Uterus (tissue), 4 donors: ENCODE measurements around the gene LGALS3. TPM values are rescaled to one million over a fixed set of nuclear protein-coding genes. Genes with fewer than 3 reads are reported as not detected.

Experiments
- DNase-seq, 2 donors: peaks; one replicate each; pipeline ENCODE4 v3.0.0-alpha.2; 2019 to 2020
- H3K27ac ChIP-seq, 2 donors: fragments of 200-600 bp; sonication (generic); 1 replicate in 1 of 2; 2 replicates in 1 of 2; pipeline ENCODE4 v1.5.1; 2016 to 2018
- H3K27me3 ChIP-seq, 2 donors: fragments of 200-600 bp; sonication (generic); one replicate each; pipeline ENCODE4 v1.5.1; 2018 to 2019; ENCODE audit warnings: control low read depth in 1 of 2
- H3K36me3 ChIP-seq, 2 donors: fragments of 200-600 bp; sonication (generic); one replicate each; pipeline ENCODE4 v1.5.1; 2019; ENCODE audit warnings: control low read depth in 1 of 2
- H3K4me1 ChIP-seq, 2 donors: fragments of 200-600 bp; sonication (generic); one replicate each; pipeline ENCODE4 v1.5.1; 2018 to 2019; ENCODE audit warnings: control low read depth in 1 of 2
- H3K4me3 ChIP-seq, 2 donors: fragments of 200-600 bp; sonication (generic); 1 replicate in 1 of 2; 2 replicates in 1 of 2; pipeline ENCODE4 v1.5.1; 2018 to 2019; ENCODE audit warnings: mild to moderate bottlenecking in 1 of 2
- H3K9me3 ChIP-seq, 2 donors: fragments of 200-600 bp; sonication (generic); one replicate each; pipeline ENCODE4 v1.5.1; 2019; ENCODE audit warnings: control low read depth in 1 of 2
- POLR2A ChIP-seq, 2 donors: fragments of 450-650 bp; IDR thresholded peaks; one replicate each; pipeline ENCODE4 v1.6.1; 2016; ENCODE audit warnings: antibody characterized with exemption in 2 of 2, mild to moderate bottlenecking in 1 of 2, moderate library complexity in 1 of 2
- intact Hi-C: fragments of 100-400 bp; cut with DNase I; formaldehyde crosslinking; loops from one replicate; pipeline ENCODE4 v1.15.1; 2023; ENCODE audit warnings: low total_unique reads
- total RNA-seq, 4 donors: library from RNA; depleted of rRNA in 3 of 4; stranded (reverse); fragments of >200 nt in 3 of 4; gene quantifications; one replicate each; pipeline versions ENCODE4 v1.1.0 to v1.2.4, GENCODE V29; 2014 to 2023
- TF ChIP-seq, protein P1 (sequence below), 4 experiments: fragments of 200-600 bp in 2 of 4; fragments of 450-650 bp in 2 of 4; sonication (generic) in 2 of 4; IDR thresholded peaks; one replicate each; pipeline ENCODE4 v1.5.1; 2016 to 2019; ENCODE audit warnings: antibody characterized with exemption in 4 of 4, mild to moderate bottlenecking in 2 of 4, moderate library complexity in 1 of 4
- donor health status: DM: yes; HTN: yes; CAD: no.

Gene LGALS3
- total RNA-seq, 4 donors from 2014 or later: 71.9 to 486 (median 216) TPM

DNA sequence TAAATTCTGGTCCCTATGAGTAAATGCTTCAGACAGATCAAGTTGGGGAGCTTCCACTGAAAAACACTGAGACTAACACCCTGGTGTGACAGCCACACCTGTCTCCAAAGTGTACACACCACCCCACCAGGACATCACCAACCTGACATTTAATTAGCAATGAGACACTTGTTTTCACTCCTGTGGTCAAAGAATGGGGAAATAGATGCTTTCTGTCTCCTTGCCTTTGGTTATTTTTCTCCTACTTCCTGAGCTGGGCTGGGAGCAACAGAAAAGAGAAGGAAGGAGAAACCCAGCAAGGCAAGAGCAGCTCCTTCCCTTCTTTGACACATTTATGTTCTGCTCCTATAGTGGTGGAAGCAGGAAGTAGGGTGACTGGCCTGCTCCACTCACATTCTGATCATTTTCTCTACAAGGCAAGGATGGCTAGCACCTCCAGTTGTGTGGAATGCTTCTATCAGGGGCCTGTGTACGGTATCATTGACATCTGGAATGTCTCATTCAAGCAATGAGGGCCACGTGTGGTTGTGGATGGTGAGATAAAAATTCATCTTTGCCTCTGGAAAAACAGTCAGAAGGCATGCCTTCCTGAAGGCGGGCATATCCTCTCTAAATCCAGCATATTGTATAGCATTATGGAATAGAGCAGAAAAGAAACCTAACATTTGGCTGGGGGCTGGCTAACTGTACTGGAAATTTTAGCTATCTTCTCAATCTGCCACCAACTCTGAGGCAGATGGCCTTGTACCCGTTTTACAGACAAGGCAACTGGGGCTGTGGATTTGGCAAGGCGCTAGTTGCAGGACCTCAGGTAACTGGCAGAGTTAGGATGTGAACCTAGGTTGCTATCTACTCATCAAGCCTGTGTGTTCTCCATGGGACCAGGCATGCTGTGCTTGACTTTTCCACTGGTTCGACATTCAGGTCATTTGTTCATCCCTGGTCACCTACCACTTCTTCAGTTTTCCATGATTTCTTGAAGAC lies 24.8 kb upstream of the LGALS3 start:
- H3K27ac ChIP-seq: peak overlapping the region; percentile 96 to 98
- TF ChIP-seq POLR2A (IDR thresholded peaks at IDR 0.05): no peak
- TF ChIP-seq, protein P1, sequence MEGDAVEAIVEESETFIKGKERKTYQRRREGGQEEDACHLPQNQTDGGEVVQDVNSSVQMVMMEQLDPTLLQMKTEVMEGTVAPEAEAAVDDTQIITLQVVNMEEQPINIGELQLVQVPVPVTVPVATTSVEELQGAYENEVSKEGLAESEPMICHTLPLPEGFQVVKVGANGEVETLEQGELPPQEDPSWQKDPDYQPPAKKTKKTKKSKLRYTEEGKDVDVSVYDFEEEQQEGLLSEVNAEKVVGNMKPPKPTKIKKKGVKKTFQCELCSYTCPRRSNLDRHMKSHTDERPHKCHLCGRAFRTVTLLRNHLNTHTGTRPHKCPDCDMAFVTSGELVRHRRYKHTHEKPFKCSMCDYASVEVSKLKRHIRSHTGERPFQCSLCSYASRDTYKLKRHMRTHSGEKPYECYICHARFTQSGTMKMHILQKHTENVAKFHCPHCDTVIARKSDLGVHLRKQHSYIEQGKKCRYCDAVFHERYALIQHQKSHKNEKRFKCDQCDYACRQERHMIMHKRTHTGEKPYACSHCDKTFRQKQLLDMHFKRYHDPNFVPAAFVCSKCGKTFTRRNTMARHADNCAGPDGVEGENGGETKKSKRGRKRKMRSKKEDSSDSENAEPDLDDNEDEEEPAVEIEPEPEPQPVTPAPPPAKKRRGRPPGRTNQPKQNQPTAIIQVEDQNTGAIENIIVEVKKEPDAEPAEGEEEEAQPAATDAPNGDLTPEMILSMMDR (IDR thresholded peaks at IDR 0.05): no peak
- H3K4me3 ChIP-seq: no peak overlapping the region
- H3K27me3 ChIP-seq: no peaks in the 10 kb centered on the region
- no peaks in the 10 kb centered on the region for H3K36me3 ChIP-seq
- intact Hi-C loops: no loop called here
- H3K4me1 ChIP-seq: peaks cover 22 to 31% of the 10 kb centered on the region in 2 donors
- no peak for DNase-seq
- H3K9me3 ChIP-seq: no peaks in the 10 kb centered on the region

DNA sequence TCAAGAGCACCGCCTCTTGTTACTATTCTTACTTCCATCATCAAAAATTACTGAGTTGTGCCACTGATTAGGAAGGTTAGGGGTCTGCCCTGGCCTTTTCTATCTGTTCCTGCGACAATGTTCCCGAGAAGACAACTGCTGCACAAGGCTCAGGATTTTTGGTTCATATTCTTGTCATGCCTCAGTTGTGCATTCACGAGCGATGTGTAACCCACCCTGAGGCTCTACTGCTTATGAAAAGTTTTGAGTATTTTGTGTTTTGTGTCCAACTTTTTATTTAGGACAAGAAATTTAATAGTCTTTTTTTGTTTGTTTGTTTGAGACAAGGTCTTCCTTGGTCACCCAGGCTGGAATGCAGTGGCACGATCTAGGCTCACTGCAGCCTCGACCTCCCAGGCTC lies 23.1 kb upstream of the LGALS3 start:
- H3K4me3 ChIP-seq: no peak overlapping the region
- peak overlapping the region; percentile 96 to 98 for H3K27ac ChIP-seq
- intact Hi-C loops: no loop called here
- H3K36me3 ChIP-seq: no peaks in the 10 kb centered on the region
- H3K4me1 ChIP-seq: peaks cover 22 to 25% of the 10 kb centered on the region in 2 donors
- H3K9me3 ChIP-seq: no peaks in the 10 kb centered on the region
- H3K27me3 ChIP-seq: no peaks in the 10 kb centered on the region
- TF ChIP-seq, protein P1 (IDR thresholded peaks at IDR 0.05): no peak
- no peak for TF ChIP-seq POLR2A (IDR thresholded peaks at IDR 0.05)
- DNase-seq: no peak

DNA sequence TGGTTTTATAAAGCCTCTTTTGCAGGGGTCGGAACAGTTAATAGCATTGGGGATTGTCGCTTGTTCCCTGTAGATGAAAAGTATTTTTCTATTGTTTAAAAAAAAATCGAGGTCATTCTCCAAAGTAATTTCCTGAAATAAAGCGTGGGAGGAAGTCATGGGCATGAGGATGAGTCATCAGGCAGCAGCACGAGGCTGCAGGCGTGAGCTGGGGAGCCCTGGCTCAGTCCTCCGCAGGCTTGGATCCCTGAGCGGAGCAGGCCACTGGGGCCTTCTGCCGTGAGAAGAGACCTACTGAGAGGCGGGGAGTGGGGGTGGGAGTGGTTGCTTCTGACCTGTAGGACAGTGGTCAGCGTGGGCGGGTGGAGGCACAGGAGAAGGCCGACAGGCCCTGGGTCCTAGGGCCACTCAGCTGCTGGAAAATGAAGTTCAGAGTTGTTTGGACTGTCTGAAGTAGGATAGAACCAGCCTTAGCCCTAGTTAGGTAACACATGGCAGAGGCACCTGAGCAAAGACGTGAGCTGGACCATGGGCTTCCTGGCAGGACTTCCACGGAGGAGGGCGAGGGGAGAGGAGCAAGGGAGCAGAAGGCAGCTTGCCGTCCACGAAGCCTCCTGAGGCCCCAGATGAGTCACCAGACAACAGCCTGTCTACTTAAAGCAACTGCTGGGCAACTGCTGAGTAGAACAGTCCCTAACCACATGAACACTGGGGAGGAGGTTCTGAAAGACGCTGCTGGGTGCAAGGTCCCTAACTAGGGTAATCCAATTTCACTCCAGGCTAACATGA lies 21.1 kb upstream of the LGALS3 start:
- TF ChIP-seq POLR2A (IDR thresholded peaks at IDR 0.05): peak; percentile 25 to 51
- TF ChIP-seq, protein P1 (IDR thresholded peaks at IDR 0.05): no peak
- Histone ChIP-seq H3K36me3 (no peaks in the 10 kb centered on the region), H3K4me3 (no peak overlapping the region), H3K4me1 (peaks cover 15 to 17% of the 10 kb centered on the region in 2 donors), H3K27me3 (no peaks in the 10 kb centered on the region), H3K27ac (peak overlapping the region; percentile 96 to 98), H3K9me3 (no peaks in the 10 kb centered on the region)
- intact Hi-C loops: no loop called here
- DNase-seq: peak; percentile 93 to 94

DNA sequence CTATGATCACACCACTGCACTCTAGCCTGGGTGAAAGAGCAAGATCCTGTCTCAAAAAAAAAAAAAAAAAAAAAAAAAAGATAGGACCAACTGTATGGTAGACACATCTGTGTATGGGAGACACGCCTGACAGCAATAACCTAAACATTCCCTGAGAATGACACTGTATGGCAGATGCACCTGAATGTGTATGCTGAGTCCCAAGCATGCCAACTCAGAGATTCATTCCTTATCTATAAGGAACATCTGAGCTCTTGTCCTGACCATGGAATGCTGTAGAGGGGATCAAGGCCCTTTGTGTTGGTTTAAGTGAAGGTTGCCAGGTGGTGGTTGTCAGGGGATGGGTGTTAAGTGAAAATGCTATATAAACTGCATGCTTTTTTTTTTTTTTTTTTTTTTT lies 19.2 kb upstream of the LGALS3 start:
- Histone ChIP-seq H3K27me3 (no peaks in the 10 kb centered on the region), H3K36me3 (no peaks in the 10 kb centered on the region), H3K4me1 (peaks cover 0 to 3% of the 10 kb centered on the region in 2 donors), H3K27ac (no peak overlapping the region), H3K9me3 (no peaks in the 10 kb centered on the region), H3K4me3 (no peak overlapping the region)
- no peak for TF ChIP-seq POLR2A (IDR thresholded peaks at IDR 0.05)
- TF ChIP-seq, protein P1 (IDR thresholded peaks at IDR 0.05): no peak
- intact Hi-C loops: no loop called here
- no peak for DNase-seq
